HEK293T (cell line): ENCODE measurements around the gene TAL1.

Experiments used
- CTBP1 ChIP-seq: fragments of 450-650 bp; IDR thresholded peaks from 2 replicates; pipeline ENCODE4 v1.6.1; 2016; ENCODE audit warnings: borderline replicate concordance
- FOXM1 ChIP-seq: fragments of 450-650 bp; IDR thresholded peaks from 2 replicates; pipeline ENCODE4 v1.6.1; 2017; ENCODE audit warnings: mild to moderate bottlenecking, borderline replicate concordance
- HDGF ChIP-seq: fragments of 450-650 bp; IDR thresholded peaks from 2 replicates; pipeline ENCODE4 v1.6.1; 2017; ENCODE audit warnings: antibody characterized with exemption, borderline replicate concordance

DNA sequence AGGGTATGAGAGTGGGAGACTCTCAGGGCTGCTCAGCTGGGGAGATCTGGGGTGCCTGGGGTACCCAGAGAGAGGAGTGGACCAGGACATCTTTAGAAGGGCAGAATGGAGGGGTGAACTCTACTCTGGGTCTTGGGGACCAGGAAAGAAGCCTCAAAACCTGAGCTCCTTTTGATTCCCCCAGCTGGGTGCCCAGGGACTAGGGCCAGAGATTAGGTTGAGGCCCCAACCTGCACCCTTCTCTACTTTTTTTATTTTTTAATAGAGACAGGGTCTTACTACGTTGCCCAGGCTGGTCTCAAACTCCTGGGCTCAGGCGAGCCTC lies 44.1 kb downstream of the TAL1 start:
- TF ChIP-seq HDGF (no peak), CTBP1 (no peak), FOXM1 (no peak)
